ENCODE results near the gene TFAP2C. TPM values are rescaled to one million over a fixed set of nuclear protein-coding genes. Genes with fewer than 3 reads are reported as not detected.
"Not testable (repeated sequence)": the region's sequence is repeated elsewhere in the genome, so short reads cannot be mapped to it uniquely, and the experiment has no call there.

TFAP2C gene
- total RNA-seq, 1 donor from 2014 or later: 12.5 TPM

GRCh38 chr20:56653211-56653610 lies 24.1 kb downstream of the TFAP2C start:
- no peak for DNase-seq (ENCODE audit: low spot score)

- DNase-seq (ENCODE audit: low spot score): no peak
Observed at GRCh38 chr20:56656632-56657031, 27.5 kb downstream of the TFAP2C start.

- no peak for DNase-seq (ENCODE audit: low spot score)
Observed at GRCh38 chr20:56657879-56658278, 28.8 kb downstream of the TFAP2C start.

- DNase-seq (ENCODE audit: low spot score): not testable (repeated sequence)
Observed at GRCh38 chr20:56658341-56658947, 29.3 kb downstream of the TFAP2C start.

- no peak for DNase-seq (ENCODE audit: low spot score)
Observed at GRCh38 chr20:56663660-56664059, 34.6 kb downstream of the TFAP2C start.

- no peak for DNase-seq (ENCODE audit: low spot score)
Observed at GRCh38 chr20:56664796-56665195, 35.7 kb downstream of the TFAP2C start.

- no peak for DNase-seq (ENCODE audit: low spot score)
Observed at GRCh38 chr20:56665806-56666205, 36.7 kb downstream of the TFAP2C start.

- DNase-seq (ENCODE audit: low spot score): no peak
Observed at GRCh38 chr20:56673450-56673849, 44.3 kb downstream of the TFAP2C start.

- no peak for DNase-seq (ENCODE audit: low spot score)
Observed at GRCh38 chr20:56676001-56676400, 46.9 kb downstream of the TFAP2C start.

GRCh38 chr20:56676679-56677078 lies 47.6 kb downstream of the TFAP2C start:
- no peak for DNase-seq (ENCODE audit: low spot score)

GRCh38 chr20:56683077-56683865 lies 54.2 kb downstream of the TFAP2C start:
- DNase-seq (ENCODE audit: low spot score): no peak

GRCh38 chr20:56685879-56686278 lies 56.8 kb downstream of the TFAP2C start:
- no peak for DNase-seq (ENCODE audit: low spot score)

GRCh38 chr20:56687061-56687460 lies 58.0 kb downstream of the TFAP2C start:
- no peak for DNase-seq (ENCODE audit: low spot score)

GRCh38 chr20:56688106-56688505 lies 59.0 kb downstream of the TFAP2C start:
- no peak for DNase-seq (ENCODE audit: low spot score)

Other genes starting within 250 kb of the TFAP2C start
- gene AURKA, start 237.1 kb upstream of the TFAP2C start, total RNA-seq: 1.6 TPM
- gene CSTF1, start 236.7 kb upstream of the TFAP2C start, total RNA-seq: 36.6 TPM
- 0.91 TPM for gene CASS4, start 217.0 kb upstream of the TFAP2C start, total RNA-seq
- gene RTF2, start 160.7 kb upstream of the TFAP2C start, total RNA-seq: 91.2 TPM
- not detected for gene FAM209A, start 104.6 kb upstream of the TFAP2C start, total RNA-seq
- not detected for gene FAM209B, start 96.1 kb upstream of the TFAP2C start, total RNA-seq